GM23248 (cell line): ENCODE data around the gene AADACL4.

Experiments
- EZH2 ChIP-seq: fragments of 200-600 bp; sonication (generic); IDR thresholded peaks from 2 replicates; pipeline ENCODE4 v1.6.1; 2018; ENCODE audit warnings: antibody characterized with exemption, mild to moderate bottlenecking; ENCODE audit not compliant: insufficient read depth, poor library complexity, severe bottlenecking
- EZH2phosphoT487 ChIP-seq: fragments of 200-600 bp; sonication (generic); IDR thresholded peaks from 2 replicates; pipeline ENCODE4 v1.6.1; 2018; ENCODE audit warnings: antibody characterized with exemption, moderate library complexity, mild to moderate bottlenecking, low read depth; ENCODE audit not compliant: insufficient read depth

DNA sequence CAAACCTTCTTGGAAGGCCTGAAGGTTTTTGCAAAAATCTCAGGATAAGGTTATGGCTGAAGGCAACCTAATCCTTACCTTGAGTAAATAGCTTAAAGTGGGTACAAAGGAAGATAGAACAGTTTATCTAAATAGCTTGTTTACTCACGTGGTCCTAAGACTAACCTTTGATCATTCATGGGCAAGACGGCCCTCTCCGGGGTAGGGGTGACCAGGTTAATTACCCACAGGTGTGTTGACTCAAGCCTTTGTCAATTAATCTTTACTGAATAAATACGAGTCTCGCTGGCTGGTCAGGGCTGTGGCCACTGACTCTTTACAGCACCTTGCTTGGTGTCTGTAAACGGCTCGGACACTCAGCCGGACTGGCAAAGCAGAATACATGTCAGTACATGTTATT lies 10.8 kb downstream of the AADACL4 start:
- TF ChIP-seq EZH2 = no peak
- TF ChIP-seq EZH2phosphoT487 = no peak
